Neural cell (in vitro differentiated cells): ENCODE measurements around the gene DCLK1.

ENCODE experiments used
- CTCF ChIP-seq: fragments of 450-650 bp; IDR thresholded peaks from 2 replicates; pipeline ENCODE4 v1.5.1; 2014; ENCODE audit warnings: antibody characterized with exemption, mild to moderate bottlenecking, moderate library complexity; ENCODE audit not compliant: poor library complexity, severe bottlenecking
- EP300 ChIP-seq: fragments of 450-650 bp; conservative IDR thresholded peaks from 2 replicates; pipeline ENCODE4 v1.6.1; 2014; ENCODE audit warnings: antibody characterized with exemption, mild to moderate bottlenecking, moderate library complexity; ENCODE audit not compliant: poor library complexity, severe bottlenecking
- EZH2 ChIP-seq: fragments of 200-600, 300-800 bp; shearing (Covaris generic), sonication (generic); IDR thresholded peaks from 2 replicates; pipeline ENCODE4 v1.6.1; 2014; ENCODE audit warnings: antibody characterized with exemption, low read length, borderline replicate concordance, mild to moderate bottlenecking; ENCODE audit not compliant: insufficient read depth, poor library complexity, severe bottlenecking
- SMC3 ChIP-seq: fragments of 450-650 bp; conservative IDR thresholded peaks from 2 replicates; pipeline ENCODE4 v1.6.1; 2014; ENCODE audit warnings: antibody characterized with exemption, mild to moderate bottlenecking, moderate library complexity; ENCODE audit not compliant: poor library complexity
- TAF1 ChIP-seq: IDR thresholded peaks from 2 replicates; pipeline ENCODE4 v1.6.1; 2012; ENCODE audit warnings: low read depth

- TF ChIP-seq CTCF: no peak
- no peak for TF ChIP-seq EZH2
- TF ChIP-seq TAF1: no peak
- TF ChIP-seq SMC3: no peak
- TF ChIP-seq EP300: no peak
Measured at GRCh38 chr13:35824395-35824794, 306.8 kb downstream of the DCLK1 start.
